Measurements from ENCODE around the gene KCNG3.

KCNG3 gene, protein sequence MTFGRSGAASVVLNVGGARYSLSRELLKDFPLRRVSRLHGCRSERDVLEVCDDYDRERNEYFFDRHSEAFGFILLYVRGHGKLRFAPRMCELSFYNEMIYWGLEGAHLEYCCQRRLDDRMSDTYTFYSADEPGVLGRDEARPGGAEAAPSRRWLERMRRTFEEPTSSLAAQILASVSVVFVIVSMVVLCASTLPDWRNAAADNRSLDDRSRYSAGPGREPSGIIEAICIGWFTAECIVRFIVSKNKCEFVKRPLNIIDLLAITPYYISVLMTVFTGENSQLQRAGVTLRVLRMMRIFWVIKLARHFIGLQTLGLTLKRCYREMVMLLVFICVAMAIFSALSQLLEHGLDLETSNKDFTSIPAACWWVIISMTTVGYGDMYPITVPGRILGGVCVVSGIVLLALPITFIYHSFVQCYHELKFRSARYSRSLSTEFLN

DNA sequence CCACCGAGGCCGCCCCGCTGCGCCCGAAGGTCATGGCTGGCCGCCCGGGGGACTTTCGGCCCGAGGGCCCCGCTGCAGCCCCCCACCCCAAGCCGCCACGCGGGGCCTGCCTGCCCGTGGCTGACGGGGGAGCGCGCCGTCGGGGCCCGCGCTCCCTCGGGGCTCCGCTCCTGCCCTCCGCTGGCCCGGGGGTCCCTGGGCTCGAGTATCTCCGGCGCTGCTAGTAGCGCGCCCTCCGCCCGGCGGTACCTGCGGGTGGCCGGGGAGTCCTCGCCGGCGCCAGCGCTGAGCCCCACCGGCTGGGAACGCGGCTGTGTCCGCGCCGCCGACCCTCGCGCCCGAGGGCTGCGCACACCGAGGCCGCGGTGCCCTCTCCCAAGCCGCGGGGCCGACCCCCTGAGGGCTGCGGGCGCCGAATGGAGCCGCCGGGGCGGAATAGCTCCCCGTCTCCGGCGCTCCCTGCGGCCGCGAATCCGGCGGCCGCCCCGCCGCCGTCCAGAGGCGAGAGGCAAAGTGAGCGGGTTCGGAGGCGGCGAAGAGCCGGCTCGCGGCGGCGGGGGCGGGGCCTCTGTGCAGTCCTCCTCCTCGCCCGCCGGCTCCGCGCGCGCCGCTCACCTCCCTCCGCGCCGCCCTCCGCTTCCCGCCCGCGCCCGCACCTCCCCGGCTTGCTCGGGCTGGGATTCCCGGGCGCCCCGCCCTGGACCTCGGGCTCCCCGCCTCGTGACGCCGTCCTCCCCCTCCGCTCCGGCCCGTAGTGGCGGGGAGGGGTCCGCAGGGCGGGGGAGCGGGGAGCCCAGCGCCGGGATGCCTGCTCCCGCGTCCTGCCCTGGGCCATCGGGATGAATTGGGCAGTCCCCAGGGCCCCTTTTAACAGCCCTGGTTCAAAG, at the start of gene KCNG3:
Gene KCNG3 (minus strand): TSS at position 515 of the 887 bp plus-strand sequence. CDS start 481 bp downstream, at position 34.
- DNase-seq = peak; percentile 82

DNA sequence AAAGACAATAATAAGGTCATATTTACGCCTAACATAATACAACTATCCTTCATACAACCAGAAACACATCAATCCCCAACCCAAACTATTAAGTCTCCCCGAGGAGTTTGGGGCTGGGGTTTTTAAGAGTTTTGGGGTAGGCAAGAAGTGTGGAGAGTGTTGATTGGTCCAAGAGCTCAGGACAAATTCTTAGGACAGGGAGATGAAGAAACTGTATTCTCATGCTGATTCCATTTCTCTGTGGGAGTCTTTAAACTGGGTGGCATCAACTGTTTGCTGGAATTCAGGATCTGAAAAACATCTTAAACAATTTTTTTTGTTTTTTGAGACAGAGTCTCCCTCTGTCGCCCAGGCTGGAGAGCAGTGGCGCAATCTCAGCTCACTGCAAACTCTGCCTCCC, 49.1 kb upstream of the KCNG3 start:
- DNase-seq = no peak

DNA sequence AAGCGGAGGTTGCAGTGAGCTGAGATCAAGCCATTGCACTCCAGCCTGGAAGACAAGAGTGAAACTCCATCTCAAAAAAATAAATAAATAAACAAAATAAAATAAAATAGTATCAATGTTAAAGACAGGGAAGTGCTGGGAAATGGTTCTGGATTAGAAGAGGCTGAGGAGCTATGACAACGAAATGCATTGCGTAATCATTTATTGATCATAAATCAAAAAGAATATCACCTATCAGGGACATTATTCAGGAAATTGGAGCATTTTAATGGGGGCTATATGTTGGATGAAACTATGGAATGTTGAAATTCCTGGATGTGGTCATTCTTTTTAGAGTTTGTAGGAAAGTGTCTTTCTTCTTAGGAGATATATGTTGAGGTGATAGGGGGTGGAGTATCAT, 43.7 kb upstream of the KCNG3 start:
- DNase-seq = no peak

DNA sequence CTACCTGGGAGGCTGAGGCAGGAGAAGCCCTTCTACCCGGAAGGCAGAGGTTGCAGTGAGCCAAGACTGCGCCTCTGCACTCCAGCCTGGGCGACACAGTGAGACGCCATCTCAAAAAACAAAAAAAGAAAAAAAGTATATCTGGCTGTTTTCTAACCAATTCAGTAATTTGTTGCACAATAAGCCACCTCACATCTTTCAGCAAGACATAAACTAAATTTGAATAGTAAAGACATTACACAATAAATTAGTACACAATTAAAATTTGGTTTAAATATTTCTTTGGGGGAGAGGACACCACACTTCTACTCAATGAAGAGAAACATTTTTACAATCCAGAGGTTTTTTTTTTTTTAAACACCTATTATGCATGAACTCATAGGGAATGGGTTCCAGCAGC, 38.6 kb upstream of the KCNG3 start:
- no peak for DNase-seq

DNA sequence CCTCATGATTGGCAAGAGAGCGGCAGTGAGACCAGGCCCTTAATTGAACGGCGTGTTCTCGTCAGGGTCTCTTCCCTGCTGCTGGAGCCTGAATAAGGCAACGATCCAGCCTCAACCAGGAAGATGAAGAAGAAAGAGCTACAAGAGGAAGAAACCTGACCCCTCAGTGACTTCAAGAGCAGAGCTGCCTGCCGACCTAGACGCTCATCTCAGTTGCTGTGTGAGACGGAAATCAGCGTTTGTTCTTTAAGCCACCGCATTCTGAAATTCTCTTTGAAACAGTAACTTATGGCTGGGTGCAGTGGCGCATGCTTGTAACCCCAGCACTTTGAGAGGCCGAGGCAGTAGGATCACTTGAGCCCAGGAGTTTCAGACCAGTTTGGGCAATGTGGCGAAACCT, 29.6 kb upstream of the KCNG3 start:
- no peak for DNase-seq

DNA sequence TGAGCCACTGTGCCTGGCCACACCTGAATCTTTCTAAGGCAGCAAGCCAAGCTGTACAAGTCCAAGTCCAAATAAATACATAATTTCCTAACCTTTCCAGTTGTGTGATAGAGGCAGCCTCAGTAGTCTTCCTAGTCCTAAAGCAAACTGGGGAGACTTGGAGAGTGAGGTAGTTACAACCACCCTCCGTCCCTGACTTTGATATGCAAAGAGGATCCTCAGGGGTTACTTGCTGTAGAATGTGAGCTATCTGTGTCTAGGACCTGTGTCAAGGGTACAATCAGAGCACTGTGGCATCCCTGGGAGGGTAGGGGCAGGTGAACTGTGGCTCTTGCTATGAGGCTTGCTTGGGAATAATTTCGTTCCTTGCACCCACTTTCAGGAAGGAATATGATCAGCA, 28.3 kb upstream of the KCNG3 start:
- no peak for DNase-seq

DNA sequence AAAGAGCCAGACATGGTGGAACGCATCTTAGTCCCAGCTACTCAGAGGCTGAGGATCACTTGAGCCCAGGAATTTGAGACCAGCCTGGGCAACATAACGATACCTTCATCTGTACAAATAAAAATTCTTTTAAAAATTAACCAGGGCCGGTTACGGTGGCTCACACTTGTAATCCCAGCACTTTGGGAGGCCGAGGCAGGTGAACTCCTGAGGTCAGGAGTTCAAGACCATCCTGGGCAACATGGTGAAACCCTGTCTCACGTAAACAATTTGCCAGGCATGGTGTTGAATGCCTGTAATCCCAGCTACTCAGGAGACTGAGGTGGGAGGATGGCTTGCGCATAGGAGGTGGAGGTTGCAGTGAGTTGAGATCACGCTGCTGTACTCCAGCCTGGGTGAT, 25.8 kb upstream of the KCNG3 start:
- no peak for DNase-seq

DNA sequence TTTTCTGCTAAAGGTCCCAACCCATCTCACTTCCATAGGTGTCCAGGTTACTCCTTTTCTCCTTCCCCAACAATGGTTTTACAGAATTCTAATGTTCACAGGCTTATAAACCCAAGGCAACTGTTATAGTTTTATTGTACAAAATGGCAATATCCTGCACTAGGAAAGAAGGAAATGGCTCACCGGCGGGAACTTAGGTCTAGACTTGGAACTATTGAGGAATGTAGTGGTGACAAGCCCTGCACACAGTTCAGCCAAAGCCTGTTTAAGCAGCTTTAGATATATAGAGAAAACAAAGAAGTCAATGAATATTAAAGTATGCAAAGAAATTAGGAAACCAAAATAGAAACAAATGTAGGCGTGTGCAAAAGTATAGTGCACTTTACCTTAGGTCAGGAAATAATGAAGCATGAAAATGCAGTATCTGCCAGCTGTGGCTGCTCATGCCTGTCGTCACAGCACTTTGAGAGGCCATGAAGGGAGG, 22.7 kb upstream of the KCNG3 start:
- DNase-seq = no peak

DNA sequence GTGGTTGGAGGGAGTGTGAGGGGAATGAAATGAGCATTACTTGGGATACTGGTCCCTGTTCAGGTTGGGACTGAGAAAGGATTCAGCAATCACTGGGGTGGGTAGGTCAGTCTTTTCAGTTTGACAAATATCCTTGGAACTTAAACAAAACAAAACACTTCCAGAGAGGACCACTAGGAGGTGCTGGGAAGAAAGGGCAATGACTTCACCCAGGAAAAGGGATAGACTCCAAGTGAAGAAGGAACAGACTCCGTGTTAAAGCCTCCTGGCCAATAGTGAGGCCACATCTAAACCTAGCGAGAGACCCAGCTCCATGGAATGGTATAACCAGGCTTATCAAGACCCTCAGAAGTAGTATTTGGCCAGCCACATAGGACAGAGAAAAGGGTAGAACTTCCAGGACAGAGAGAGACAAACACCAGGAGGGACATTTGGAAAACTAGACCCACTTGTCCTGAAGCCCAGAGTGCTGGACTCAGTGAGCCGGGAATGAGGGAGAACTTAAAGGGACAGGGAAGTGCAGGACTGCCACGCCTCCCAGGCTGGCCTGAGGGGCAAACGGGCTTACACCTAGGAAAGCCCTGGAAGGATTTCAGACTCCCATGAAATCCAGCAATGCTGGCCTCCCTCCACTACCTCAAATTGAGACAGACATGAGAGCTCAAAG, 19.6 kb upstream of the KCNG3 start:
- DNase-seq = no peak

DNA sequence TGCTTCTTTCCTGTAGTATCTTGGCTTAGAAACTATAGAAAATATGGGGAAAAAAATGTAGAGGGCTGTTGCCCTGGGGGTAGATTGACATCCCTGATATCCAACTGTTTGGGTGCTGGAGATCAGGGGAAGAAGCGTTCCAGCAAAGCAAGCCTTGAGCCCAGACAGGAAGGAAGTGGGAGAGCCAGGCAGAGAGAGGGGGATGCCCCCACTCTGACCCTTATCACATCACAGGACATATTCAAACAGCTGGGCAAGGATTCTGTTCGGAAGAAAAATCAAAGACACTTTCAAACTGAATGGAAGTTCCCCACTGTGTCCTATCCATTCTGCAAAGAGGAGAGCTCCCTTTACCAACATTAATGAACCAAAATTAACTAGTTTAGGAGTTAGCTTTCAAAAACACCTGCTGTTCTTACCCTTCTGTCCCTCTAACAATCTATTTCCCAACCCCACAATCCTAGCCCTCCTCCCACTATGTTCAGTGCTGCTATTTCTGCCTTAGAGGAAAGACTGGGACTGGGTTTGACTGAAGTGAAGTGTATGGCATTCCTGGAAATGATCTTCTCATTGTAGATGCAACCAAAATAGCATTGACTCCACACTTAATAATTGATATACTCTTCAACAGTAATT, 16.9 kb upstream of the KCNG3 start:
- DNase-seq = no peak

DNA sequence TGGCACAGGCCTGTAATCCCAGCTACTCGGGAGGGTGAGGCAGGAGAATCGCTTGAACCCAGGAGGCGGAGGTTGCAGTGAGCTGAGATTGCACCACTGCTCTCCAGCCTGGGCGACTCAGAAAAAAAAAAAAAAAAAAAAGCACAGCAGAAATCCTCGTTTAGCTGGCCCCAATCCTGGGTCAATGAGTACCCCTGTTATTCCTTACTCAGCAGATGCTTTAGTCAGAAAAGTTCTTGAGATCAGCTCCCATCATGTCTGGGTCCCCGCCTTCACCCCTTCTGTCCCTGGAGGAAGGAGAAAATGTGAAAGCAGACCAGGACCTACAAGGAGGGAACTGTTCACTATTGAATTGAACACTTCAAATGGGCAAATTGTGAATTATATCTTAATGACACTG, 16.4 kb upstream of the KCNG3 start:
- no peak for DNase-seq

DNA sequence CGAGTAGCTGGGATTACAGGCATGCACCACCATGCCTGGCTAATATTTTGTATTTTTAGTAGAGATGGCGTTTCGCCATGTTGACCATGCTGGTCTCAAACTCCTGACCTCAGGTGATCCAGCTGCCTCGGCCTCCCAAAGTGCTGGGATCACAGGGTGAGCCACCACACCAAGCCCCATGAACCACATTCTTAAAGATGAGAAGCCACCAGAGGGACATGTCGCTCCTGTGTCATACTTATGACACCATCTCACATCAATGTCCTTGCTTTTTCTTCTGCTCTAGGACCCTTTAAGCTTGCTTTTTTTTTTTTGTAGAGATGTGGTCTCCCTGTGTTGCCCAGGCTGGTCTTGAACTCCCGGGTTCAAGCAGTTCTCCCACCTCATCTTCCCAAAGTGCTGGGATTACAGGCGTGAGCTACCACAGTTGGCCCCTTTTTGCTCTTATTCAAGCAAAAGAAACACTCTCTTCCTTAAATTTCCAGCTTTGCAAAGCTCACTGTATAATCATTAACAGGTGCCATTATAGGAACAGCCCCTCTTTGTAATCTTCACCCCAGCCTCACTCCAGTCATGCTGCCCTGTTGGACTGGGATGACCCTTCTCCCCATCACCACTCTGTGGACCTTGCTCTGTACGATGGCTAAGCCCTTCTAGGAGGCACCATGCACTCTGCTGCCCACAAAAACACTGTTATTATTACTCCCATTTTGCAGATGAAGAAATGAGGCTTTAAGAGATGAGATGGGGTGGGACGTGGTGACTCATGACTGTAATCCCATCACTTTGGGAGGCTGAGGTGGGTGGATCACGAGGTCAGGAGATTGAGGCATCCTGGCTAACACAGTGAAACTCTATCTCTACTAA, 10.8 kb upstream of the KCNG3 start:
- no peak for DNase-seq

DNA sequence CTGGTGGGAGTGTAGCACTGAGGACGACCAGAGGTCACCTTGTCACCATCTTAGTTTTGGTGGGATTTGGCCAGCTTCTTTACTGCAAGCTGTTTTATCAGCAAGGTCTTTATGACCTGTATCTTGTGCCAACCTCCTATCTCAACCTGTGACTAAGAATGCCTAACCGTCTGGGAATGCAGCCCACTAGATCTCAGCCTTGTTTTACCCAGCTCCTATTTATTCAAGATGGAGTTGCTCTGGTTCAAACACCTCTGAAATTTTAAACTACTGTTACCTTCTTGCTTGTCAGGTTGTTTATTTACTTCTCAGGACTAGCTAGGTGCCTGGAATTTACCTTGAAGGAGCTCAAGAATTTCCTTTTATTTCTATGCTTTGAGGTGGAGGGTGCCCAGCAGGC, 9.5 kb upstream of the KCNG3 start:
- no peak for DNase-seq

DNA sequence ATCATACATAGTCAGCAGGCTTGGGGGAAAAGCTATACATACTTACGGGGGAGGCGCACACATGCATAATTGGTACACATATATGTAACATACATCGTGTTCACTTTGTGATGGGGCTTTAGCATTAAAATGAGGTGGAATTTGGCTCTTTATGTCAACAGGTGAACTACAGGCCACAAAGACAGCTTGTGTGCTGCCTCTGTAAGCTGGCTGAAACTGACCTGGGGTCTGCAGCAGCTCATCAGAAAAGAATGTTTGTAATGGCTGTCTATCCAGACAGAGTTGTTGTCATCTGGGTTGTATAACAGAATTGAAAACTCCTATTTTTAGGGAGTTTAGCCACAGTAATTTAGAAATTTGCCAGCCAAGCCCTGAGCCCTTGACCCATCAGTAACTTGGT, 4.7 kb upstream of the KCNG3 start:
- no peak for DNase-seq

DNA sequence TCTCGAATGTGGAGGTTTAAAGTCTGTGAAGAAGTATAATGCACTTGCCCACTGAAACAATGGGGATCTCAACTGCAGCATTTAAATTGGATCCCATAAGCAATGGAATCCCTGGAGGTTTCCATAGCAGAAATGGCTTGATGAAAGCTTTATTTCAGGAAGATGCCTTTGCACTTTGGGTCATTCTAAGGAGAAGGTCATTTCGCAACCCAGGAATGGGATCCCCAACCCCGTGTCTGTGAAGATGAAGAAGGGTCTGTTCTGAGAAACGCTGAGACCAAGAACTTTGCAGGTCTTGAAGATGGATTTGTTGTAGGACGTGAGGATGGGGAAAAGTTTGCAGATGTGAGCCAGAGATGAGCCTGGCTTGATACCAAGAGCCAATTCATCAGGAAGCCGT, 1.8 kb upstream of the KCNG3 start:
- DNase-seq = no peak

DNA sequence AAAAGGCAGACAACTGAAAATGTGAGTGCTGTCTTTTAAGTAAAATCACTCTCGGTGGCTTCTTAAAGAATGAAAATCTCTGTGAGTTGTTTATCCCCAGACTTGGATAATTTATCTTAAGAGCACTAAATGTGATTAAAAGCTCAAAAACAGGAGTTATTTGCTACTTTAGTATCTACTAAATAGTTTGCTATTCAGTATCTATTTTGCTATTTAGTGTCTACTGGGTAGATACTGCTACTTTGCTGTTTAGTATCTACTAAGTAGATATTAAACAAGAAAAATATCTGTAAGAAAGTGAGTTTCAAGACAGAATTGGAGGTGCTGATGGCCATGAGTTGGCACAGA, 1.4 kb upstream of the KCNG3 start:
- DNase-seq = no peak

DNA sequence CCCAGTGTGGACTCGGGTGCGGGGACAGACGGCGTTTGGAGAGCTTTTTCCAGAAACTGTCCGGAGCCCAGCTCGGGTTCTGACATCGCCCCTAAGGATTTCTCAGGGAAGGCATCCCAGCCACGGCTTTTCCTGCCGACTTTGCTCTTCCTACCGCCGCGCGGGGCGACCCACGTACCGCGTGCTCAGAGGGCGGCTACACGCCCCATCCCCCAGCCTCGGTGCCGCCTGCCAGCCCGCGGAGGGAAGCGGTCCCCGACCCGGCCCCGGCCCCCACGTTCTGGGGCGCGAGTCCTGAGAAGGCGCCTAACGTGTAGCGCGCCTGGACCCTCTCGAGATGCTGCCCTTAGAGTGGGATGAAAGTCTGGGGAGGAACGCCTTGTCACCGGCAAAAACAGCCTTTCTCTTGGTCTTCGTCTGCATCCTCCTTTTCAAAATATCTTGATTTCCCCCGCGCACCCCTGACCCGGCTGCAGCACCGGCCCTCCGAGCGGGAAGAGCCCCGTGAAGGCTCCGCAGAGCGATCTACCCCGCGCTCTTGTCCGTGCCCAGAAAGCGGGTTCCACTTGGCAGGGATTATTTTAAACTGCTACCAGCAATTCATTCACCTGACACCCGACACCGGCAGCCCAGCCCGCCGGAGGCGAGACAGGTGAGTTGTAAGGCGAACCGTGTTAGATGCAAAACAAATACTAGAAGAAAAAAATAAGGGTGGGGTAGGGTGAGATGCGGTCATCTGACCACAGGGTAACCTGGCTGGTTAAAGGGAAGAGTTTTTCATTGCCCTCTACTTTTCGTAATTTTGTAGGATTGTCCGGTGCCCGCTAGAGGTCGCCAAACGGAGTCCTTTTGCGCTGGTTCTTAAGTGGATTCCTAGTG, 812 bp upstream of the KCNG3 start:
- DNase-seq = peak; percentile 83

DNA sequence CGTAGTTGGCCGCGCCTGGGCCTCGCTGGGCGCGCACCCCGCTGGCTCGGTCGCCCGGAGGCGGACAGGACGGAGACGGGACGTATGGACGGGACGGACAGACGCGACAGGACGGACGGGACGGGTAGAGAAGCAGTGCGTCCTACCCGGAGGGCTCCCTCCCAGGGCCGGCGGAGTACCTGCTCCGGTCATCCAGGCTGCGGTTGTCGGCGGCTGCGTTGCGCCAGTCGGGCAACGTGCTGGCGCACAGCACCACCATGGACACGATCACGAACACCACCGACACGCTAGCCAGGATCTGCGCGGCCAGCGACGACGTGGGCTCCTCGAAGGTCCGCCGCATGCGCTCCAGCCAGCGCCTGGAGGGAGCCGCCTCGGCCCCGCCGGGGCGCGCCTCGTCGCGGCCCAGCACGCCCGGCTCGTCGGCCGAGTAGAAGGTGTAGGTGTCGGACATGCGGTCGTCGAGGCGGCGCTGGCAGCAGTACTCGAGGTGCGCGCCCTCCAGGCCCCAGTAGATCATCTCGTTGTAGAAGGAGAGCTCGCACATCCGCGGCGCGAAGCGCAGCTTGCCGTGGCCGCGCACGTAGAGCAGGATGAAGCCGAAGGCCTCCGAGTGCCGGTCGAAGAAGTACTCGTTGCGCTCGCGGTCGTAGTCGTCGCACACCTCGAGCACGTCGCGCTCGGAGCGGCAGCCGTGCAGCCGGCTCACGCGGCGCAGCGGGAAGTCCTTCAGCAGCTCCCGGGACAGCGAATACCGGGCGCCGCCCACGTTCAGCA, 903 bp downstream of the KCNG3 start:
- DNase-seq = no peak

DNA sequence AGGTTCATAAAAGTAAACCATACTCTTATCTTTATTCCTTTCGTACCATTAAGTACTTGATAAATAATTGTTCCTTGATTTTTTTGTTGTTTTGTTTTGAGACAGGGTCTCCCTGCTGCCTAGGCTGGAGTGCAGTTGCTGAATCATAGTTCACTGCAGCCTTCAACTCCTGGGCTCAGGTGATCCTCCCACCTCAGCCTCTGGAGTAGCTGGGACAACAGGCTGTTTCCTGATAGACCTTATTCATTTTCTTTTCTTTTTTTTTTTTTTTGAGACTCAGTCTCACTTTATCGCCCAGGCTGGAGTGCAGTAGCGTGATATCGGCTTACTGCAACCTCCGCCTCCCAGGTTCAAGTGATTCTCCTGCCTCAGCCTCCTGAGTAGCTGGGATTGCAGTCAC, 5.5 kb downstream of the KCNG3 start:
- DNase-seq = no peak
